GM13977 (cell line): ENCODE results near the gene GPR84.

Experiments
- DNase-seq: peaks from one replicate; pipeline ENCODE4 v3.0.0; 2012; ENCODE audit warnings: low spot score
- CTCF ChIP-seq: IDR thresholded peaks from 2 replicates; pipeline ENCODE4 v1.5.1; 2012; ENCODE audit warnings: mild to moderate bottlenecking, control low read depth; ENCODE audit not compliant: insufficient read depth; ENCODE audit errors: extremely low read depth, missing control alignments
- in situ Hi-C: fragments of 300-500 bp; cut with MboI; formaldehyde crosslinking; loops from one replicate; pipeline ENCODE4 v1.12.0; 2022; ENCODE audit warnings: low sequenced_read_pairs, low pct_unique_long_range_greater_than_20kb, mixed read lengths, inconsistent platforms; ENCODE audit not compliant: unreplicated experiment

Gene GPR84

GRCh38 chr12:54387114-54387467, 22.8 kb upstream of the GPR84 start:
- DNase-seq = no peak
- in situ Hi-C loops = no loop called here
- TF ChIP-seq CTCF = no peak

- TF ChIP-seq CTCF = no peak
- no peak for DNase-seq
- in situ Hi-C loops = no loop called here
Observed at GRCh38 chr12:54386403-54387113, 22.3 kb upstream of the GPR84 start.

GRCh38 chr12:54385251-54385914, 21.1 kb upstream of the GPR84 start:
- TF ChIP-seq CTCF = no peak
- in situ Hi-C loops = no loop called here
- peak; percentile 60 for DNase-seq

- no peak for TF ChIP-seq CTCF
- in situ Hi-C loops = no loop called here
- DNase-seq = no peak
Observed at GRCh38 chr12:54384591-54385041, 20.3 kb upstream of the GPR84 start, which contains the start of gene ZNF385A. ZNF385A (minus strand) TSS chr12:54384733; CDS start chr12:54384514, 219 bp downstream.

- no peak for DNase-seq
- in situ Hi-C loops = no loop called here
- no peak for TF ChIP-seq CTCF
Observed at GRCh38 chr12:54383041-54383609, 18.8 kb upstream of the GPR84 start.

GRCh38 chr12:54381136-54381535, 16.9 kb upstream of the GPR84 start:
- in situ Hi-C loops = no loop called here
- no peak for DNase-seq
- no peak for TF ChIP-seq CTCF
